ENCODE data around the gene CCDC93.
A peak's percentile ranks its signal among the peaks of the same experiment; 100 is the strongest.
"Not testable (repeated sequence)": the region's sequence is repeated elsewhere in the genome, so short reads cannot be mapped to it uniquely, and the experiment has no call there.

CCDC93 gene

DNA sequence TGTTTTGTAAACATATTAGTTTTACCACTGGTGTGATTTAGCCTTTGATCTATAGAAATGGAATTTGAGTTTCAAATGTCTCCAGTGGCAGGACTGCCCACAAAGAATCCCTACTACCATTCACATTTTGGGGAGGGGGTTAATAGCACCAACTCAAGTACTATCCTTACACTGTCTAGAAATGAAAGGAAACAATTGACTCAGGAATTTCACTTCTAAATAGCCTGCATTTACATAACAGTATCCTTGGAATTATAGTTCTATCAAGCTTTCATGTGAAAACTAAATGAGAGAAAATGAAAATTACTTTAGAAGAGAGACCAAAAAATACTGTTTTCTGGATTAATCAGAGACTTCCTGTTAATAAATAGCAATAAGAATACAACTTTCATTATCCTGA lies 7.5 kb upstream of the CCDC93 start:
- TF ChIP-seq TAF1 (IDR thresholded peaks at IDR 0.05; ENCODE audit: low read depth, low read length) (no peak), POLR2AphosphoS5 (IDR thresholded peaks at IDR 0.05; ENCODE audit: low read depth, low read length) (no peak), PAX5 (IDR thresholded peaks at IDR 0.05; ENCODE audit: insufficient read depth, low read length, severe bottlenecking) (no peak), POLR2A (IDR thresholded peaks at IDR 0.05; ENCODE audit: low read depth, low read length) (no peak), SPI1 (IDR thresholded peaks at IDR 0.05; ENCODE audit: low read depth, low read length) (no peak), POU2F2 (IDR thresholded peaks at IDR 0.05; ENCODE audit: low read depth, low read length) (no peak)
- DNase-seq (ENCODE audit: insufficient read length, low spot score), result no peak
- FAIRE-seq, result no peak

GRCh38 chr2:118019821-118020220 lies 6.0 kb upstream of the CCDC93 start:
- no peak for TF ChIP-seq POLR2A (IDR thresholded peaks at IDR 0.05; ENCODE audit: low read depth, low read length)
- TF ChIP-seq SPI1 (IDR thresholded peaks at IDR 0.05; ENCODE audit: low read depth, low read length), result no peak
- no peak for FAIRE-seq
- no peak for DNase-seq (ENCODE audit: insufficient read length, low spot score)

DNA sequence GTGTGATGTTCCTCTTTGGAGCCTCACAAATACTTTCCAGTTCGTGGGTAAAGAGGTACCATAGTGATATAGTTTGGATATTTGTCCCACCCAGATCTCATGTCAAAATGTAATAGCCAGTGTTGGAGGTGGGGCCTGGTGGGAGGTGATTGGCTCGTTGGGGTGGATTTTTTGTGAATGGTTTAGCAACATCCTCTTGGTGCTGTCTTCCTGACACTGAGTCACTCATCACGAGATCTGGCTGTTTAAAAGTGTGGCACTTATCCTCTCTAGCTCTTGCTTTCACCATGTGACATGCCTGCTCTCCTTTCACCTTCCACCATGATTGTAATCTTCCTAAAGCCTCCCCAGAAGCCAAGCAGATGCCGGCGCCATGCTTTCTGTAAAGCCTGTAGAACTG lies 3.0 kb upstream of the CCDC93 start:
- TF ChIP-seq POLR2AphosphoS5 (IDR thresholded peaks at IDR 0.05; ENCODE audit: low read depth, low read length), result no peak
- TF ChIP-seq PAX5 (IDR thresholded peaks at IDR 0.05; ENCODE audit: insufficient read depth, low read length, severe bottlenecking), result no peak
- no peak for TF ChIP-seq SPI1 (IDR thresholded peaks at IDR 0.05; ENCODE audit: low read depth, low read length)
- no peak for TF ChIP-seq POU2F2 (IDR thresholded peaks at IDR 0.05; ENCODE audit: low read depth, low read length)
- no peak for TF ChIP-seq POLR2A (IDR thresholded peaks at IDR 0.05; ENCODE audit: low read depth, low read length)
- TF ChIP-seq TAF1 (IDR thresholded peaks at IDR 0.05; ENCODE audit: low read depth, low read length), result no peak
- DNase-seq (ENCODE audit: insufficient read length, low spot score) (no peak), FAIRE-seq (no peak)

GRCh38 chr2:118015761-118016160 lies 1.9 kb upstream of the CCDC93 start:
- not testable (repeated sequence) for DNase-seq (ENCODE audit: insufficient read length, low spot score); FAIRE-seq

- no peak for TF ChIP-seq SPI1 (IDR thresholded peaks at IDR 0.05; ENCODE audit: low read depth, low read length)
- TF ChIP-seq POU2F2 (IDR thresholded peaks at IDR 0.05; ENCODE audit: low read depth, low read length), result no peak
- DNase-seq (ENCODE audit: insufficient read length, low spot score) (no peak), FAIRE-seq (no peak)
These were observed 588 bp upstream of the CCDC93 start for GRCh38 chr2:118014492-118014824.

DNA sequence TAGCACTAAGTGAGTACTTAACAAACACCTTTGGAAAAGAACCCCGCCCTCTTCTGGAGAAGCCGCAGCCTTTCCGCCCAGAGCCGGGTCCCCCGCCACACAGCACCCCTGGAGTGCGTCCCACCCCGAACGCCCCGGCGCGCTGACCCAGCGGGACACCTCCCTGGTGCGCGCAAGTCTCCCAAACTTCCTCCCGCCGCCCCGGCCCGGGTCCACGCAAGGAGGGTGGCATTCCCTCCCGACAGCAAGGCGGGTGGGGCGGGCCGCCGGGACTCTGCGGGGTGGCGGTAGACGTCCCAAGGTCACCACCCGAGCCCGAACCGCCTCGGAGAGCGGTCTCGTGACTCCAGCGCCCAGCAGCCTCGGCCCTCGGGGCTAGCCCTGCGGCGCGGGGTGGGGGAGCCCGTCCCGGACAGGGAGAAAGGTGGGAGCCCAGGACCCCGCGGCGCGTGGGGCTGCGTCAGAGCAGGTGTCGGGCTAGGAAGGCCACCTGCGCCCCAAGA lies 598 bp downstream of the CCDC93 start:
- peak; percentile 56 for DNase-seq (ENCODE audit: insufficient read length, low spot score)
- FAIRE-seq, result no peak
- TF ChIP-seq POU2F2 (IDR thresholded peaks at IDR 0.05; ENCODE audit: low read depth, low read length), result no peak
- TF ChIP-seq SPI1 (IDR thresholded peaks at IDR 0.05; ENCODE audit: low read depth, low read length), result no peak
- no peak for TF ChIP-seq POLR2A (IDR thresholded peaks at IDR 0.05; ENCODE audit: low read depth, low read length)

DNA sequence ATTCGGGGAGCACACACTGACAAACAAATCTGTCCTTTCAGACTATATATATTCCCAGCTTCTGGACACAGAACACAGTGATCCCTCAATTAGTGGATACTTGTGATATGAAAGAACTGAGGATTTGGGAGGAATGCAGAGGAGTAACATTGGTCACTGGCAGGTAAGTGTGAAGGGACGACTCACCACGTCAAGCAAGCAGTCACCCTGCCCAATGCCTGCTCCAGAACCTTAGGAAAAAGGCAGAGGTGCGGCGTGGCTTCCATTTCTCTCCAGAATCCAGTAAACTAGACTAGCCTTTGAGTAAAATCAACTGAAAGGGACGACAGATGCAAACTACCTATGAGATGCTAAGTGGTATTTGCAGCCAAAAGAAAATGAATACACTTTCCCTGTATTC lies 1.1 kb downstream of the CCDC93 start:
- DNase-seq (ENCODE audit: insufficient read length, low spot score) (no peak), FAIRE-seq (no peak)

DNA sequence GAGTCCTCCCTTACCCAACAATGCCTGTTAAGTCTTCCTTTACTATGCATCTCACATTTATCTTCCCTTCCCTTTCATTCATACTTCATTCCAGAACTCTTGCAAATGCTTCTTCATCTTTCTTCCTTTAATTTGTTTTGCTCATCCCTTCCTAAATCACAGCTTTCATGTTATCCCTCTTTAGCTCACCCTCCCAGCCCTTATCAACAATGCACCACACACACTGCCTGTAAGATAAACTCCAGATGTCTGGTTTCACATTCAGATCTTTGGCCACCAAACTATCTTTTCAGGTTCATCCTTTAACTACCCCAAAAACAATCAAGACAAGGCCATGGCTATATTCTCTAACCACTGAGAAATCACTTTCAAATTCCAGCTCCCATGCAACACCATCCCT lies 3.4 kb downstream of the CCDC93 start:
- TF ChIP-seq POU2F2 (IDR thresholded peaks at IDR 0.05; ENCODE audit: low read depth, low read length) (no peak), POLR2AphosphoS5 (IDR thresholded peaks at IDR 0.05; ENCODE audit: low read depth, low read length) (no peak), SPI1 (IDR thresholded peaks at IDR 0.05; ENCODE audit: low read depth, low read length) (no peak), TAF1 (IDR thresholded peaks at IDR 0.05; ENCODE audit: low read depth, low read length) (no peak), PAX5 (IDR thresholded peaks at IDR 0.05; ENCODE audit: insufficient read depth, low read length, severe bottlenecking) (no peak)
- DNase-seq (ENCODE audit: insufficient read length, low spot score), result no peak
- no peak for FAIRE-seq

More for the DNA sequence above, 1.1 kb downstream of the CCDC93 start:
- TF ChIP-seq POLR2AphosphoS5 (IDR thresholded peaks at IDR 0.05; ENCODE audit: low read depth, low read length), result no peak
- TF ChIP-seq TAF1 (IDR thresholded peaks at IDR 0.05; ENCODE audit: low read depth, low read length), result no peak
- TF ChIP-seq POU2F2 (IDR thresholded peaks at IDR 0.05; ENCODE audit: low read depth, low read length), result no peak
- TF ChIP-seq SPI1 (IDR thresholded peaks at IDR 0.05; ENCODE audit: low read depth, low read length), result no peak
- TF ChIP-seq PAX5 (IDR thresholded peaks at IDR 0.05; ENCODE audit: insufficient read depth, low read length, severe bottlenecking), result no peak
- TF ChIP-seq POLR2A (IDR thresholded peaks at IDR 0.05; ENCODE audit: low read depth, low read length), result no peak

- no peak for DNase-seq (ENCODE audit: insufficient read length, low spot score)
- FAIRE-seq, result no peak
- TF ChIP-seq POLR2A (IDR thresholded peaks at IDR 0.05; ENCODE audit: low read depth, low read length) (no peak), SPI1 (IDR thresholded peaks at IDR 0.05; ENCODE audit: low read depth, low read length) (no peak), POLR2AphosphoS5 (IDR thresholded peaks at IDR 0.05; ENCODE audit: low read depth, low read length) (no peak), TAF1 (IDR thresholded peaks at IDR 0.05; ENCODE audit: low read depth, low read length) (no peak), PAX5 (IDR thresholded peaks at IDR 0.05; ENCODE audit: insufficient read depth, low read length, severe bottlenecking) (no peak), POU2F2 (IDR thresholded peaks at IDR 0.05; ENCODE audit: low read depth, low read length) (no peak)
These were observed 7.0 kb downstream of the CCDC93 start for GRCh38 chr2:118006861-118007260.

GRCh38 chr2:118006326-118006725 lies 7.5 kb downstream of the CCDC93 start:
- no peak for TF ChIP-seq SPI1 (IDR thresholded peaks at IDR 0.05; ENCODE audit: low read depth, low read length)
- no peak for TF ChIP-seq POU2F2 (IDR thresholded peaks at IDR 0.05; ENCODE audit: low read depth, low read length)
- TF ChIP-seq POLR2AphosphoS5 (IDR thresholded peaks at IDR 0.05; ENCODE audit: low read depth, low read length), result no peak
- TF ChIP-seq POLR2A (IDR thresholded peaks at IDR 0.05; ENCODE audit: low read depth, low read length), result no peak
- no peak for TF ChIP-seq TAF1 (IDR thresholded peaks at IDR 0.05; ENCODE audit: low read depth, low read length)
- no peak for TF ChIP-seq PAX5 (IDR thresholded peaks at IDR 0.05; ENCODE audit: insufficient read depth, low read length, severe bottlenecking)
- DNase-seq (ENCODE audit: insufficient read length, low spot score) (no peak), FAIRE-seq (no peak)

DNA sequence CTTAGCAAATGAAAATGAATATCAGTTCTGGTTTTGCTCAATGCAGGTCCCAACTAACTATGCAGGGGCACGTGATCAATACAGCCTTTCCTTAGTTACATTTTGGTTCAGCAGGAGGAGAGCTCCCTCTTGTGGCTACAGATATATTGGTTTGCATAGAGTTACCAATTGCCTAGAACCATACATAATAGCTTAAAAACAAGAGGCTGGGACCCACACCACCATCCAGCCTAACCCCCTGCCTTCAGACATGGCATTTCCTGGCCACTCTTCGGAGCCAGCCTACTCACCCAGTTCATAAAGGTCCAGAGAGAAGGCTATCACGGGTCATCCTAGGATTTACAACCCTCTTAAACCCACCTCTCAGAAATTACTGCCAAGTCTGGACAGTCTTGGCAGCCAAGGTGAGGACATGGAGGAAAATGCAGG lies 10.5 kb downstream of the CCDC93 start:
- peak; percentile 89 for FAIRE-seq
- peak; percentile 25 for DNase-seq (ENCODE audit: insufficient read length, low spot score)

More for the DNA sequence above, 10.5 kb downstream of the CCDC93 start:
- TF ChIP-seq POU2F2 (IDR thresholded peaks at IDR 0.05; ENCODE audit: low read depth, low read length) (0 out of 2 replicates have a peak, but pooled peaks have one; percentile 24), PAX5 (IDR thresholded peaks at IDR 0.05; ENCODE audit: insufficient read depth, low read length, severe bottlenecking) (no peak)
